GM21825 (cell line): ENCODE measurements around the gene IRS1.

Experiments
- ATAC-seq: cut with Tn5 transposase; IDR thresholded peaks from one replicate; pipeline ENCODE4 v1.9.1; 2021; ENCODE audit warnings: mild to moderate bottlenecking, moderate library complexity; ENCODE audit not compliant: unreplicated experiment

IRS1 gene

DNA sequence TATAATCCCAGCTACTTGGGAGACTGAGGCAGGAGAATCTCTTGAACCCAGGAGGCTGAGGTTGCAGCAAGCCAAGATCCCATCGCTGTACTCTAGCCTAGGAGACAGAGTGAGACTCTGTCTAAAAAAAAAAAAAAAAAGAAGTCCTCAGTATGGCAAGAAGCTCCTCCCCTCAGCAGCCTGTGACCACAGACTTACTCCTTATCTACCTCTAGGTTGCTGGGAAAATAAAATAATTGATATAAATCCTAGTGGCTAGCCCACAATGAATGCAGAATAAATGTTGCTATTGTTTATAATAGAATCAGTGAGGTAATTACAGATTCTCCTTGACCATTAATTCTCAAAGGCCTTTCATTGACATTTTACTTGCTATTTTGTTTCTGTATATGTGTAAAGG lies 70.6 kb downstream of the IRS1 start:
- no peak for ATAC-seq

GRCh38 chr2:226727251-226727650 lies 72.4 kb downstream of the IRS1 start:
- no peak for ATAC-seq

- no peak for ATAC-seq
Observed at GRCh38 chr2:226726546-226726945, 73.1 kb downstream of the IRS1 start.

GRCh38 chr2:226725126-226725860 lies 74.3 kb downstream of the IRS1 start:
- ATAC-seq = no peak

GRCh38 chr2:226721541-226721940 lies 78.1 kb downstream of the IRS1 start:
- no peak for ATAC-seq

DNA sequence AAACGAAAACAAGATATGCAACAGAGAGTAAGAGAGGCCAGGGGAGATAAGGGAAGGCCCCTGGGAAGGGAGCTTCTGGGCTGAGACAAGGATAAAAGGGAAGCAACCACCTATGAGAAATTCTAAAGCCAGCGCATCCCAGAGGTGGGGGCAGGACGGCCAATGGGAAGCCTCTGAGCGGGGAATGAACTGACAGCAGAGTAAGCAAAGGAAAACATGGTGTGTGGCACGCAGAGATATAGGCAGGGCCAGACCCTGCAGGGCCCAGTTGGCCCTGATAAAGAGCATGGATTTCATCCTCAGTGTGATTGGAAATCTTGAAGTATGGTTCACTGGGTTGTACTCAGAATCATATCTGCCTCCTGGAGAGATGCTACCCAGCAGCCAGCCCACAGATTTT lies 78.7 kb downstream of the IRS1 start:
- no peak for ATAC-seq

GRCh38 chr2:226717719-226718118 lies 81.9 kb downstream of the IRS1 start:
- no peak for ATAC-seq

- no peak for ATAC-seq
Observed at GRCh38 chr2:226716126-226716525, 83.5 kb downstream of the IRS1 start.

DNA sequence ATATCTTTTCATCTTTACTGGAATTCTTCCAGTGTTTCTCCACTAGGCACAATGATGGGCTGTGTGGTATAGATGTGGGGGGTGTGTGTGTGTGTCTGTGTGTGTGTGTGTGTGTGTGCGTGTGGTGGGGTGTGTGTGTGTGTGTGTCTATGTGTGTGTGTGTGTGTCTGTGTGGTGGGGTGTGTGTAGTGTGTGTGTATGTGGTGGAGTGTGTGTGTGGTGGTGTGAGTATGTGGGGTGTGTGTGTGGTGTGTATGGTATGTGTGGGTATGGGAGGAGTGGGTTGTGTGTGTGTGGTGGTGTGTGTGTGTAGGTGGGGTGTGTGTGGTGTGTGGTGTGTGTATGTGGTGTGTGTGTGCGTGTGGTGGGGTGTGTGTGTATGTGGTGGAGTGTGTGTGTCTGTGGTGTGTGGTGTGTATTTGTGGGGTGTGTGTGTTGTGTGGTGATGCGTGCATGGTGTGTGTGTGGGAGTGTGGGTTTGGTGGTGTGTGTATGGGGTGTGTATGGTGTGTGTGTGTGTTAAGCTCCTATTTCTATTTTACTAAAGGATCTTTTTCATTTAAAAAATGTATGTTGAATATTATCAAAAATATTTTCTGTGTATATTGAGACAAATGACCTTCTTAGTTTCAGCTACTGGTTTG lies 84.2 kb downstream of the IRS1 start:
- no peak for ATAC-seq

DNA sequence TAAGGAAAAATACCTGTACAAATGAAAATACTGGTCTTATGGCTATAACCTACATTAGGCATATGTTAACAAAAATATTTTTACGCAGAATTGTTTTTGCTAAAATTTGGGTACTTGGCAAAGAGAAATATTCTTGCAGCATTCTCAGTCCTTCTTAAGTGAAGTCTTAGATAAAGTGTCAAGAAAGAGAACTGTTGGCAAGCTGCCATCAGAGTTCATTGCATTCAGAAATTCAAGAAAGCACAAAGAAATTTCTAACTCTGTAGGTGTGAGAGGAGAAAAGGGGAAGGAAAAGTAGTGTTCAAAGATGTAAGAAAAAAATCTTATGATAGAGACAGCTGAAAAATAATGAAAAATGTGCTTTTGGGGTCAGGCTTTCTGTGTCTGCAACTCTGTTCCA lies 86.7 kb downstream of the IRS1 start:
- ATAC-seq = no peak

DNA sequence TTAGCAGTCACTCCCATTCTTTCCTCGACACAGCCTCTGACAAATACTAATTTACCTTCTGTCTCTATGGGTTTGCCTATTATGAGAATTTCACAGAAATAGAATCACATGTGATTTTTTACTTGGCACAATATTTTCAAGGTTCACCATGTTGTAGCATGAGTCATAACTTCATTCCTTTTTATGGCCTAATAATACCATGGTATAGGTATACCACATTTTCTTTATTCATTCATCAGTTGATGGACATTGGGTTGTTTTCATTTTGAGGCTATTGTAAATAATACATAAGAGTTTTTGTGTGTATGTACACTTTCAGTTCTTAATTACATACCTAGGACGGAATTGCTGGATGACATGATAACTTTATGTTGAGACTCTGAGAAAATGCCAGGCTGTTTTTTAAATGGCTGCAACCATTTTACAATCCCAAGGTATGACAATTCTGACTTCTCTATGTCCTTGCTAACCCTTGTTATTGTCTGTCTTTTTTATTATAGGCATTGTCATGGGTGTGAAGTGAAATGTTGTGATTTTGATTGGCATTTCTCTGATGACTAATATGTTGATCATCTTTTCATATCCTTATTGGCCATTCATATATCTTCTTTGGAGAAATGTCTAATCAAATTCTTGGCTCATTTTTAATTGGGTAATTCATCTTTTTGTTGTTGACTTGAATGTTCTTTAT lies 87.9 kb downstream of the IRS1 start:
- no peak for ATAC-seq

DNA sequence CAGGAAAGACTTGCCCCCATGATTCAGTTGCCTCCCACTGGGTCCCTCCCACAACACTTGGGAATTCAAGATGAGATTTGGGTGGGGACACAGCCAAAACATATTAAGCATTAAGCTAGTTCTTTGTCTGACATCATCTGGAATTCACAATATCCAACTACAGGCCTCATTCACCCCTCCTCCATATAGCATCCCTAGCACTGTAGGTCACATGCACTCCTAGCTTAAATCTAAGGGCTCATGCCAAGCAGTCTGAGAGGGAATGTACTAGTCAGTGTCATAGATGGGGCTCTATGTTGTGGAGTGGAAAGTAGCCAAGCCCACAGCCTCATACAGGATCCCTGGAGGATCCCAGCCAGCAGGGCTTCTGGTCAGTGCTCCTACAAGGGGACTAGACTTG lies 92.1 kb downstream of the IRS1 start:
- ATAC-seq = no peak

GRCh38 chr2:226705965-226706364 lies 93.7 kb downstream of the IRS1 start:
- ATAC-seq = no peak

GRCh38 chr2:226705133-226705886 lies 94.3 kb downstream of the IRS1 start:
- ATAC-seq = no peak

- ATAC-seq = no peak
Observed at GRCh38 chr2:226703514-226703913, 96.1 kb downstream of the IRS1 start.

DNA sequence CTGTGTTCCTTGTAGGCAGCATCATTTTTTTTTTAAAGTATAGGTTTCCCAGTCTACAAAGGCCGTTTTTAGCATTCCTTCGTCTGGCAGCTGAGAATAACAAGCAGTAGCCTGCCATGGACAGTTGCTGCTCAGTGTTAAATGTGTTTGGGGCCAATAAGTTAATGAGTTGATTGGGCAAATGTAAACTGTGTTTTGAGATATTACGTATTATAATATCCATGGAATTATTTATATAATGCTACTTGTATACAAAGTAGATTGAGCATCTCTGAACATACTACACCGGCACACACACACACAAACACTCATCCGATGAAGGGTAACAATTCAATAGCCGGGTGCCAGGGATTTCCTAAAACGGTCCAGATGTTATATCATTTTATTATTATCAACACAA lies 97.2 kb downstream of the IRS1 start:
- no peak for ATAC-seq

- ATAC-seq = no peak
Observed at GRCh38 chr2:226701052-226701451, 98.6 kb downstream of the IRS1 start.

- no peak for ATAC-seq
Observed at GRCh38 chr2:226699321-226699720, 100.3 kb downstream of the IRS1 start.

- no peak for ATAC-seq
Observed at GRCh38 chr2:226698671-226699070, 100.9 kb downstream of the IRS1 start.

DNA sequence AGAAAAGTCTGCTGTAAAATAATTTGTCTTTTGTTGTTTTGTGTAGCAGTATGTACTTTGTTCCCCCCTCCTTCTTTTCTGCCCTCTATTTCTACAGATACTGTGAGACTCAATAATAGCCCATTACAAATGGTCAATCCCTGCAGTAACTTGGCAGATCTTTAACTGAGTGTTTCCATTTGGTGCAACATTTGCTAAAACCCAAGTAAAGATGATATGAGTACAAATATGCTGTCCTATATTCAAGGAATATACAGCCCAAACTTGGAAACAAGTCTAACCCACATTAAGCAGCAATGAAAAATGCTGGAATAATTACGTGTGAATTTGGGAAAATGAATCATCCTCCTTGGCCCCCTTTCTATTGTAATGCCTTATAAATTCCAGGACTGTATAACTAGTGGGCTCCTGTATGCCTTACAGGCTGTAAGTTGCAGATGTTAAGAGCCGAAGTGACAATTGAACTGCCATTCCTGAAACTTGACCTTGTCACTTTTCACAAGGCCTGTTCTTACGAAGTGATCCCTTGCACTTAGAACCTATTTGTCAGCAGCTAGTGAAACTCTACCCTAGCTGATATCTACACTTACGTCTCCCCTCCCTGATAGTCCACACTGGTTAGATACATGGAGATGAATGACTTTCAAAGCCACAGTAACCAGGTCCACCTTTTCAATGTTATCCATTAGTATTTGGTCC lies 104.9 kb downstream of the IRS1 start:
- no peak for ATAC-seq

GRCh38 chr2:226694149-226694548 lies 105.5 kb downstream of the IRS1 start:
- no peak for ATAC-seq
